ENCODE results near the gene ZNF566.
"Not testable (repeated sequence)": the region's sequence is repeated elsewhere in the genome, so short reads cannot be mapped to it uniquely, and the experiment has no call there.

The ZNF566 gene

GRCh38 chr19:36489118-36489919 lies at the start of gene ZNF566:
ZNF566 (minus strand) TSS chr19:36489561; CDS start chr19:36476557, 13,004 bp downstream.
- in situ Hi-C loops (cut with HindIII; ENCODE audit: low sequenced_read_pairs), result no loop called here

- in situ Hi-C loops (cut with HindIII; ENCODE audit: low sequenced_read_pairs), result no loop called here
These were observed 39.7 kb upstream of the ZNF566 start for GRCh38 chr19:36528921-36529518.

- in situ Hi-C loops (cut with HindIII; ENCODE audit: low sequenced_read_pairs), result no loop called here
These were observed 39.0 kb upstream of the ZNF566 start, which contains the start of gene ZNF260 for GRCh38 chr19:36528194-36528920. ZNF260 (minus strand) TSS chr19:36528271; CDS start chr19:36515238, 13,033 bp downstream.

- in situ Hi-C loops (cut with HindIII; ENCODE audit: low sequenced_read_pairs), result no loop called here
These were observed 38.5 kb upstream of the ZNF566 start for GRCh38 chr19:36527873-36528193.

GRCh38 chr19:36527341-36527740 lies 38.0 kb upstream of the ZNF566 start:
- in situ Hi-C loops (cut with HindIII; ENCODE audit: low sequenced_read_pairs), result no loop called here

- in situ Hi-C loops (cut with HindIII; ENCODE audit: low sequenced_read_pairs), result no loop called here
These were observed 37.2 kb upstream of the ZNF566 start for GRCh38 chr19:36526581-36526980.

- in situ Hi-C loops (cut with HindIII; ENCODE audit: low sequenced_read_pairs), result no loop called here
These were observed 35.3 kb upstream of the ZNF566 start for GRCh38 chr19:36524617-36525016.

- in situ Hi-C loops (cut with HindIII; ENCODE audit: low sequenced_read_pairs), result no loop called here
These were observed 24.8 kb upstream of the ZNF566 start for GRCh38 chr19:36514012-36514612.

GRCh38 chr19:36508325-36508724 lies 19.0 kb upstream of the ZNF566 start:
- in situ Hi-C loops (cut with HindIII; ENCODE audit: low sequenced_read_pairs), result no loop called here

GRCh38 chr19:36501973-36502372 lies 12.6 kb upstream of the ZNF566 start:
- in situ Hi-C loops (cut with HindIII; ENCODE audit: low sequenced_read_pairs), result no loop called here

- in situ Hi-C loops (cut with HindIII; ENCODE audit: low sequenced_read_pairs), result no loop called here
These were observed 7.6 kb upstream of the ZNF566 start for GRCh38 chr19:36497001-36497400.

- in situ Hi-C loops (cut with HindIII; ENCODE audit: low sequenced_read_pairs), result not testable (repeated sequence)
These were observed 3.5 kb upstream of the ZNF566 start for GRCh38 chr19:36492689-36493453.

- in situ Hi-C loops (cut with HindIII; ENCODE audit: low sequenced_read_pairs), result not testable (repeated sequence)
These were observed 1.5 kb upstream of the ZNF566 start for GRCh38 chr19:36490846-36491245.

- in situ Hi-C loops (cut with HindIII; ENCODE audit: low sequenced_read_pairs), result no loop called here
These were observed 607 bp upstream of the ZNF566 start for GRCh38 chr19:36489920-36490415.

- in situ Hi-C loops (cut with HindIII; ENCODE audit: low sequenced_read_pairs), result no loop called here
These were observed 579 bp downstream of the ZNF566 start for GRCh38 chr19:36488846-36489117.

- in situ Hi-C loops (cut with HindIII; ENCODE audit: low sequenced_read_pairs), result no loop called here
These were observed 1.1 kb downstream of the ZNF566 start for GRCh38 chr19:36488118-36488845.

- in situ Hi-C loops (cut with HindIII; ENCODE audit: low sequenced_read_pairs), result no loop called here
These were observed 5.7 kb downstream of the ZNF566 start for GRCh38 chr19:36483653-36484052.

GRCh38 chr19:36482876-36483275 lies 6.5 kb downstream of the ZNF566 start:
- in situ Hi-C loops (cut with HindIII; ENCODE audit: low sequenced_read_pairs), result no loop called here

GRCh38 chr19:36460046-36460445 lies 29.3 kb downstream of the ZNF566 start:
- in situ Hi-C loops (cut with HindIII; ENCODE audit: low sequenced_read_pairs), result no loop called here

- in situ Hi-C loops (cut with HindIII; ENCODE audit: low sequenced_read_pairs), result no loop called here
These were observed 32.5 kb downstream of the ZNF566 start for GRCh38 chr19:36456831-36457230.

All from endothelial cell of hepatic sinusoid (primary cell).